Esophagus (tissue), 2 donors: Measurements from ENCODE around the gene TMUB2. TPM values are rescaled to one million over a fixed set of nuclear protein-coding genes. Genes with fewer than 3 reads are reported as not detected.

Experiments used
- H3K27ac ChIP-seq, 2 donors: one replicate each; pipeline ENCODE4 v1.5.1; 2013; ENCODE audit warnings: low read depth in 2 of 2, mild to moderate bottlenecking in 2 of 2, inconsistent platforms in 1 of 2, low read length in 1 of 2, moderate library complexity in 1 of 2
- H3K27me3 ChIP-seq, 2 donors: one replicate each; pipeline ENCODE4 v1.6.1; 2013; ENCODE audit warnings: low read length in 2 of 2, control low read depth in 1 of 2, mild to moderate bottlenecking in 1 of 2; ENCODE audit not compliant: insufficient read depth in 2 of 2, control insufficient read depth in 1 of 2
- H3K36me3 ChIP-seq, 2 donors: one replicate each; pipeline ENCODE4 v1.6.1; 2013; ENCODE audit warnings: low read length in 1 of 2; ENCODE audit not compliant: control insufficient read depth in 2 of 2, insufficient read depth in 2 of 2
- H3K4me1 ChIP-seq, 2 donors: one replicate each; pipeline ENCODE4 v1.6.1; 2013; ENCODE audit warnings: low read length in 1 of 2; ENCODE audit not compliant: control insufficient read depth in 2 of 2, insufficient read depth in 2 of 2
- H3K4me3 ChIP-seq, 2 donors: one replicate each; pipeline ENCODE4 v1.5.1; 2013; ENCODE audit warnings: low read length in 2 of 2, mild to moderate bottlenecking in 2 of 2, low read depth in 1 of 2, moderate library complexity in 1 of 2
- H3K9me3 ChIP-seq, 2 donors: one replicate each; pipeline ENCODE4 v1.6.1; 2013; ENCODE audit warnings: mild to moderate bottlenecking in 2 of 2, low read depth in 1 of 2, low read length in 1 of 2, moderate library complexity in 1 of 2; ENCODE audit not compliant: control insufficient read depth in 2 of 2, insufficient read depth in 1 of 2
- WGBS, 2 donors: extraction: QIAGEN DNeasy Blood & Tissue Kit; methylation state at CpG; one replicate each; pipeline ENCODE4 v1.1.7; 2013; 5-methylcytosine and 5-hydroxymethylcytosine counted together
- polyA plus RNA-seq, 2 donors: library from polyadenylated mRNA; stranded (reverse); fragments of 200-250 nt; gene quantifications; one replicate each; pipeline ENCODE4 v1.2.3, GENCODE V29; 2013
- donor health status: healthy with polysubstance abuse.
- donor health status: Bipolar disorder and iron deficiency.

Gene TMUB2
- polyA plus RNA-seq, 2 donors, result 25.2 to 37.5 TPM

- Histone ChIP-seq H3K4me3 (peak overlapping the region; percentile 40 to 85), H3K36me3 (peaks cover 8 to 31% of the 10 kb centered on the region in 2 donors), H3K9me3 (no peaks in the 10 kb centered on the region), H3K27me3 (no peaks in the 10 kb centered on the region), H3K27ac (peak overlapping the region; percentile 90 to 100), H3K4me1 (peaks cover 4 to 15% of the 10 kb centered on the region in 2 donors)
- WGBS, 2 donors, result 6 to 7% methylated on average over 10 of the region's 10 CpGs
Measured at GRCh38 chr17:44217738-44218343, 31.1 kb downstream of the TMUB2 start.

GRCh38 chr17:44218344-44219107 is 31.8 kb downstream of the TMUB2 start:
- Histone ChIP-seq H3K4me3 (peak overlapping the region; percentile 85 to 95), H3K9me3 (no peaks in the 10 kb centered on the region), H3K27ac (peak overlapping the region; percentile 99 to 100), H3K4me1 (peaks cover 4 to 15% of the 10 kb centered on the region in 2 donors), H3K36me3 (peaks cover 8 to 29% of the 10 kb centered on the region in 2 donors), H3K27me3 (no peaks in the 10 kb centered on the region)
- 1% methylated on average over 14 to 88 of the region's 89 CpGs for WGBS, 2 donors

GRCh38 chr17:44219108-44219615 is 32.4 kb downstream of the TMUB2 start:
- no peaks in the 10 kb centered on the region for H3K27me3 ChIP-seq
- peak overlapping the region; percentile 99 to 100 for H3K27ac ChIP-seq
- peak overlapping the region; percentile 85 to 95 for H3K4me3 ChIP-seq
- H3K36me3 ChIP-seq, result peaks cover 8 to 27% of the 10 kb centered on the region in 2 donors
- peaks cover 4 to 15% of the 10 kb centered on the region in 2 donors for H3K4me1 ChIP-seq
- H3K9me3 ChIP-seq, result no peaks in the 10 kb centered on the region
- 0% methylated on average over 56 to 73 of the region's 73 CpGs for WGBS, 2 donors

GRCh38 chr17:44219616-44220212 is 32.9 kb downstream of the TMUB2 start, which contains the start of gene UBTF:
Gene UBTF (minus strand): TSS chr17:44219675. CDS start chr17:44218229, 1,446 bp downstream.
- WGBS, 2 donors, result 1% methylated on average over 22 to 76 of the region's 76 CpGs
- peak within 1 kb of the TSS; percentile 85 to 95 for H3K4me3 ChIP-seq

GRCh38 chr17:44220213-44221083 is 33.7 kb downstream of the TMUB2 start:
- peaks cover 4 to 15% of the 10 kb centered on the region in 2 donors for H3K4me1 ChIP-seq
- H3K36me3 ChIP-seq, result peaks cover 8 to 15% of the 10 kb centered on the region in 2 donors
- H3K4me3 ChIP-seq, result peak overlapping the region; percentile 85 to 95
- peak overlapping the region; percentile 99 to 100 for H3K27ac ChIP-seq
- no peaks in the 10 kb centered on the region for H3K9me3 ChIP-seq
- H3K27me3 ChIP-seq, result no peaks in the 10 kb centered on the region
- 0% methylated on average over 68 to 108 of the region's 108 CpGs for WGBS, 2 donors

More at GRCh38 chr17:44219616-44220212, 32.9 kb downstream of the TMUB2 start, which contains the start of gene UBTF:
- Histone ChIP-seq H3K27me3 (no peaks in the 10 kb centered on the region), H3K36me3 (peaks cover 8 to 21% of the 10 kb centered on the region in 2 donors), H3K27ac (peak within 1 kb of the TSS; percentile 99 to 100), H3K4me1 (peaks cover 4 to 15% of the 10 kb centered on the region in 2 donors), H3K9me3 (no peaks in the 10 kb centered on the region)

- H3K4me1 ChIP-seq, result peaks cover 4 to 15% of the 10 kb centered on the region in 2 donors
- H3K36me3 ChIP-seq, result peaks cover under 1 to 7% of the 10 kb centered on the region in 2 donors
- 0 to 1% methylated on average over 54 of the region's 54 CpGs for WGBS, 2 donors
- no peaks in the 10 kb centered on the region for H3K27me3 ChIP-seq
- peak overlapping the region; percentile 99 to 100 for H3K27ac ChIP-seq
- H3K9me3 ChIP-seq, result no peaks in the 10 kb centered on the region
- peak overlapping the region; percentile 85 to 95 for H3K4me3 ChIP-seq
Measured at GRCh38 chr17:44221084-44221861, 34.5 kb downstream of the TMUB2 start.

GRCh38 chr17:44221862-44222111 is 35.0 kb downstream of the TMUB2 start:
- H3K36me3 ChIP-seq, result peaks cover 0 to 2% of the 10 kb centered on the region in 2 donors
- H3K4me1 ChIP-seq, result peaks cover 4 to 12% of the 10 kb centered on the region in 2 donors
- WGBS, 2 donors, result 0 to 1% methylated on average over 17 of the region's 17 CpGs
- no peaks in the 10 kb centered on the region for H3K27me3 ChIP-seq
- peak overlapping the region; percentile 99 to 100 for H3K27ac ChIP-seq
- H3K9me3 ChIP-seq, result no peaks in the 10 kb centered on the region
- H3K4me3 ChIP-seq, result peak overlapping the region; percentile 85 to 95

- no peaks in the 10 kb centered on the region for H3K9me3 ChIP-seq
- no peaks in the 10 kb centered on the region for H3K27me3 ChIP-seq
- peak overlapping the region; percentile 99 to 100 for H3K27ac ChIP-seq
- no peaks in the 10 kb centered on the region for H3K36me3 ChIP-seq
- WGBS, 2 donors, result 3 to 6% methylated on average over 29 to 36 of the region's 36 CpGs
- peak overlapping the region; percentile 85 to 95 for H3K4me3 ChIP-seq
- H3K4me1 ChIP-seq, result peaks cover 4 to 12% of the 10 kb centered on the region in 2 donors
Measured at GRCh38 chr17:44222112-44222869, 35.5 kb downstream of the TMUB2 start.
